Measurements from ENCODE around the gene DYRK4.

Gene DYRK4

DNA sequence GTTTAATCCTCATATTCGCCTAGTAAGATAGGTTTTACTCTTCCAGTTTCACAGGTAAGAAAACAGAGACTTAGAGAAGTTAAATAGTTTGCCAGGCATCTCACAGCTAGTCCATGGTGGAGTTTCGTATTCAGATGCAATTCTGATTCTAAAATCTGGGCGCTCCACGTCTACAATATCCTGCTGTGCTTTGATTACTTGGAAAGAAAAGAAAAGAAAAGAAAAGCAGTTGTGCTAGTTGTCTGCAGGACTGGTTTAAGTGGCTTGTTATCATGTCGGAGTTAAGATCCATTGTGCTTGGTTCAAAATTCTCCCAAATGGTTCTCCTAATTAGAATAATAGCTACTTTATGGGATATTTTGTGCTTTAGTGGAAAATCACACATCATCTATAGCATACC lies 68.3 kb downstream of the DYRK4 start:
- no peak for DNase-seq

GRCh38 chr12:4643747-4644146 lies 81.7 kb downstream of the DYRK4 start:
- no peak for DNase-seq

GRCh38 chr12:4645023-4645422 lies 83.0 kb downstream of the DYRK4 start:
- no peak for DNase-seq

DNA sequence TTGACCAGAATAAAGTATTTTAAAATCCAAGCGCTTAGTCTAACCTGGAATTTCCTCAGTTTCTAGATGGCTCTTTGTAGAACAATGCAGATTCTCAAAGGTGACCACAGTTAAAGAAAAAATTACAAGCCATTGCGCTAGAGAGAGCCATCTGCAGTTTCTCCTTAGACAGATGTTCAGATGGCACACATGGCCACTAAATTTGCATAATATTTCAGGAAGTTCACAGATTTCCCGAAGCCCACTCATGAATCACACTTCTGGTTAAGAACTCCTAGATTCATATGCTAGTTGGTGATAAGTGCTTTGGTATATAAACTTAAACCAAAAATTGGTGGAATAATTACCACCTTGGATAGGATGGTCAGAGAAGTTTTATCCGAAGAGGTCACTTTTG lies 86.1 kb downstream of the DYRK4 start:
- DNase-seq: no peak

GRCh38 chr12:4648501-4649357 lies 86.7 kb downstream of the DYRK4 start, which contains the start of the genes AKAP3 and NDUFA9:
TSS of gene AKAP3 (minus strand) at chr12:4649051. CDS start at chr12:4638196, 10,855 bp downstream.
TSS of gene NDUFA9 (plus strand) at chr12:4649114. CDS start at chr12:4649127, 13 bp downstream.
- DNase-seq: peak; percentile 44

DNA sequence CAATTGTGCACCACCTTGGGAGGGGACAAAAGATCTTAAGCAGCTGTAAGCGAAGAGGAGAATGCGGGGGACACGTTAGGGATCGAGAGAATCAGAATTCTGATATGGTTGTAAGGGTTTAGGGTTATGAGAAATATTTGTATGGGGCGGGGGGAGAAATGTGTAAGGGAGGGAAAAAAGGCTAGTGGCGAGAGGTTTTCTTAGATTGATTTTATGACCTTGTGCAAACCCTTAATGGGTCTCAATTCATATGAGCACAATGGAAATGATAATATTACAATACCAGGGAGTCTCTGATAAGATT lies 87.3 kb downstream of the DYRK4 start:
- DNase-seq: no peak

GRCh38 chr12:4653257-4653656 lies 91.2 kb downstream of the DYRK4 start:
- DNase-seq: no peak

DNA sequence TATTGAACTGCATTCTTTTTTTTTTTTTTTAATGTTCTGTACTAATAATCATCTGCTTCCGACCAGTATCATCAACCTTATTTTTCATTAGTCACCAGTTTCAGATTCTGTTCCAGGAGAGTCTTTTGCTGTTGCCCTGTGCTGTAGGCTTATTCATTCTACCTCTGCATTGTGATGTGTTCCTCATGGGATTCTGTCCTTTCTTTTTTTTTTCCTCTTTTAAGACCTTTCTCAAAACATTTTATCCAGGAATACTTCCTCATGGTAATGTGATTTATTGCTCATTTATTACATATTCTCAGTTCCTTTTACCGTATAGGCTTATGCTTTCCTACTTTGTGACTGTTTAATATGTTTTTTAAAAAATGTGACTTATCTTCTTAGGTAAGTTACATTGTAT lies 91.7 kb downstream of the DYRK4 start:
- DNase-seq: no peak

All from NCI-H1417 treated with DMSO at 0.1 percent for 48 hours (cell line).